Common myeloid progenitor, CD34-positive (primary cell): ENCODE data around the gene VSTM5.

ENCODE experiments used
- CTCF ChIA-PET: fragments of 350-600 bp; sonication (Branson Sonifier 250); formaldehyde crosslinking; loops from one replicate; lab custom pipeline; 2021; ENCODE audit warnings: antibody characterized with exemption; lab: Charles Lee
- POLR2A ChIA-PET: fragments of 350-600 bp; sonication (Branson Sonifier 250); formaldehyde crosslinking; loops from one replicate; lab custom pipeline; 2021; ENCODE audit warnings: antibody characterized with exemption; lab: Charles Lee
- DNase-seq, 3 donors: peaks; one replicate each; pipeline versions ENCODE4 v3.0.0 to v3.0.0-alpha.2; 2013
- H3K27ac ChIP-seq, 2 experiments: 1 replicate in 1 of 2; 2 replicates in 1 of 2; pipeline ENCODE4 v1.7.0; 2013; ENCODE audit warnings: inconsistent platforms in 2 of 2, low read length in 2 of 2, mild to moderate bottlenecking in 2 of 2, low read depth in 1 of 2, moderate library complexity in 1 of 2; ENCODE audit not compliant: severe bottlenecking in 2 of 2, insufficient read depth in 1 of 2, poor library complexity in 1 of 2
- H3K27me3 ChIP-seq, 5 experiments: replicated peaks in 2 of 5; 1 replicate in 3 of 5; 2 replicates in 2 of 5; pipeline versions ENCODE4 v1.6.1 to v1.7.0; 2013; ENCODE audit warnings: low read length in 4 of 5, mild to moderate bottlenecking in 2 of 5, moderate library complexity in 2 of 5, inconsistent platforms in 1 of 5; ENCODE audit not compliant: insufficient read depth in 5 of 5, control insufficient read depth in 4 of 5
- H3K36me3 ChIP-seq, 4 experiments: 1 replicate in 2 of 4; 2 replicates in 2 of 4; pipeline versions ENCODE4 v1.6.1 to v1.7.0; 2013; ENCODE audit warnings: low read length in 3 of 4, control low read depth in 1 of 4, mild to moderate bottlenecking in 1 of 4; ENCODE audit not compliant: control insufficient read depth in 4 of 4, insufficient read depth in 4 of 4
- H3K4me1 ChIP-seq, 4 experiments: 1 replicate in 3 of 4; 2 replicates in 1 of 4; pipeline versions ENCODE4 v1.6.1 to v1.7.1; 2013; ENCODE audit warnings: low read length in 3 of 4, mild to moderate bottlenecking in 3 of 4, control low read depth in 1 of 4, inconsistent platforms in 1 of 4, moderate library complexity in 1 of 4; ENCODE audit not compliant: control insufficient read depth in 4 of 4, insufficient read depth in 4 of 4; ENCODE audit errors: control extremely low read depth in 1 of 4
- H3K4me3 ChIP-seq, 7 experiments: 1 replicate in 4 of 7; 2 replicates in 3 of 7; pipeline versions ENCODE4 v1.5.1 to v1.7.0; 2013; ENCODE audit warnings: mild to moderate bottlenecking in 7 of 7, low read length in 6 of 7, moderate library complexity in 6 of 7, inconsistent platforms in 2 of 7, low read depth in 2 of 7, control low read depth in 1 of 7; ENCODE audit not compliant: insufficient read depth in 4 of 7, control insufficient read depth in 1 of 7; ENCODE audit errors: extremely low read depth in 1 of 7
- H3K9me3 ChIP-seq, 5 experiments: 1 replicate in 4 of 5; 2 replicates in 1 of 5; pipeline versions ENCODE4 v1.6.1 to v1.7.1; 2013; ENCODE audit warnings: low read length in 4 of 5, mild to moderate bottlenecking in 2 of 5, inconsistent platforms in 1 of 5, low read depth in 1 of 5, moderate library complexity in 1 of 5; ENCODE audit not compliant: control insufficient read depth in 4 of 5, insufficient read depth in 2 of 5; ENCODE audit errors: control extremely low read depth in 1 of 5
- WGBS: methylation state at CpG from one replicate; pipeline ENCODE4 v1.1.5; 2013; ENCODE audit not compliant: insufficient coverage; 5-methylcytosine and 5-hydroxymethylcytosine counted together

VSTM5 gene

DNA sequence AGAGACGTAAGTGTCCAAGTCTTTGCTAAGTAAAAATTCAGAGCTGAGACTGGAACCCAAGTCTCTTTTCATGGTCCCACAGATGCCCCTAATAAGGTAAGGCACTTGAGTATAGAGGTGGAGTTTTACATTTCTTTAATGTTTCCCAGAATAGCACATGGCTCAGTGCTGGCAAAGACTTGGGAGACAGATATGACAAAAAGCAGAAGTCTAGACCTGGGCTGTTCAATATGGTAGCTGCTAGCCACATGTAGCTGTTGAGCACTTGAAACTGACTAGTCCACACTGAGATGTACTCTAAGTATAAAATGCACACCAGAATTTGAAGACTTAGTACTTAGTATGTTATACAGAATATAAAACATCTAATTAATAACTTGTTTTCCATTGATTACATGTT is 17.6 kb downstream of the VSTM5 start:
- Histone ChIP-seq H3K27me3 (no peaks in the 10 kb centered on the region), H3K36me3 (no peaks in the 10 kb centered on the region), H3K27ac (no peak overlapping the region), H3K4me3 (no peak overlapping the region), H3K4me1 (no peaks in the 10 kb centered on the region), H3K9me3 (no peaks in the 10 kb centered on the region)
- ChIA-PET CTCF (no interaction called here), POLR2A (no interaction called here)
- no peak for DNase-seq
- WGBS, result 100% methylated on average over 1 of the region's 1 CpG

DNA sequence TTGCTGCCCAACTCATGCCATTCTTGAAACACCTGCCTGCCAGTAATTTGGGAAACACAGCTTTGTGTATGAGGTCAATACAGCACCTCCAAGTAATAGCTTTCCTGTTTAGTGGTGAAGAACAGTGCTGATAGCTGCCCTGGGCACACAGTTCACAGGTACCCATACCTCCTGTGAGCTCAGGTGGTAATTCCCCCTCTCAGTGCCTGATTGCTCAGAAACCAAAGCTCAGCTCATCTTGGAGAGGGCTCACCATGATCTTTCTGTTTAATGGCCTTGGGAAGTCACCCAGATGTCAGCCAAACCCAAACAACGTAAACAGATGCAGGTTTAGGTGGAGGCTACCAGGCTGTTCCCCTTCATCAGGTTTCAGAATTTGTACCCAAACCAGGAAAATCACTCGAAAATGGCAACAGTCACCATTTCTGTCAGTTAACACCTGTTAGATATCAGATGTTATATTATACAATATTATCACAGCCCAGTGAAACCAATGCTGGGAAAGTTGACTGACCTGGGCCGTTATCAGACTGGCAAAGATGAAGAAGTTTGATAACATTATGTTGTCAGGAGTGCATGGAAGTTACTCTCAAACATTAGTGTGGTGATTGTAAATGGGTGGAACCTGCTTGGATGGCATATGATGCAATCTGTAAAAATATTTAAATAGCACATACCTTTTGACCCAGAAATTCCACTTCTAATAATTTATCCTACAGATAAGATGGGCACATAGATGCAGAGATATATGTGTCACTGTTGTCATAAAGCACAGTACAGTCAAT is 18.9 kb downstream of the VSTM5 start:
- Histone ChIP-seq H3K27ac (no peak overlapping the region), H3K36me3 (no peaks in the 10 kb centered on the region), H3K4me1 (no peaks in the 10 kb centered on the region), H3K27me3 (no peaks in the 10 kb centered on the region), H3K4me3 (no peak overlapping the region), H3K9me3 (no peaks in the 10 kb centered on the region)
- 100% methylated on average over 1 of the region's 3 CpGs for WGBS
- CTCF ChIA-PET, result interaction anchor here (1.5 kb wide), 1 partner anchor 9 kb away, joined by 4 read pairs; no protein-coding TSS in a partner anchor
- POLR2A ChIA-PET, result no interaction called here
- DNase-seq, result no peak

DNA sequence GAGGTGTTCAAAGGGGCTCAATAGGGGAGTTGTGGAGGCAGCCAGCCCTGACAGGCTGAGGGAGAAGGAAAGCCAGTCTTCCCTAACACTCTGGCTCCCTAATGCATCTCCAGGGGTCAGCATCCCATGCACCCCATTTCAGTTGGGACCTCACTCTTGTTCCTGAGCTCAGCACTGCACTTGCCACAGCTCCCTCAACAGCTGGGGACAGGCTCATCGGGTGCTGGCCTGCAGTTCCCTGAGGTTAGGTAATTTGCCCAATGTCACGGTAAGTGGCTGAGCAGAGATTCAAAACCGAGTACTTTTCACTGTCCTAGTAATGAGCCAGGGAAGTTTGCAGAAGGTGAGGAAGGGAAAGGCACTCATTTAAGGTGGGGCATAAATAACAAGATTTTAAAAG is 20.8 kb downstream of the VSTM5 start:
- POLR2A ChIA-PET, result no interaction called here
- no peak for DNase-seq
- no peaks in the 10 kb centered on the region for H3K4me1 ChIP-seq
- CTCF ChIA-PET, result no interaction called here
- no peak overlapping the region for H3K4me3 ChIP-seq
- H3K27me3 ChIP-seq, result no peaks in the 10 kb centered on the region
- no peaks in the 10 kb centered on the region for H3K9me3 ChIP-seq
- no peak overlapping the region for H3K27ac ChIP-seq
- 92% methylated on average over 2 of the region's 3 CpGs for WGBS
- H3K36me3 ChIP-seq, result no peaks in the 10 kb centered on the region

DNA sequence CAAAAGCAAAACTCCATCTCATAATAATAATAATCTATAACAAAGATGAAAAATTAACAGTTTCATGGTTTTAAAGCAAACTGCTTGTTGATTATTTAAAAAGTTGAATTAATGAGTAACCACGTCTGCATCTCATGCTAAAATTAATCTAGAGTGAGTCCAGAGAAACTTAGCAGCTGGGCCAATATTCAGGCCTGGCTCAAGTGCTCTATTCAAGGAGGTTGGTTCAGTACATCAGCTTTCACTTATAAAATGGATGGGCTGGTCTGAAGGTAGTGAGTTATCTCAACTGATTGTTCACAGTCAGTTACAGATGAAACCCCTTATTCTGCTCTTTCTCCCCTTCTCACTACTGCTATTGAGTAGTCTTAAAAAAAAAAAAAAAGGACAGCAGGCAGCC is 23.1 kb downstream of the VSTM5 start:
- ChIA-PET CTCF (no interaction called here), POLR2A (no interaction called here)
- H3K27me3 ChIP-seq, result no peaks in the 10 kb centered on the region
- H3K27ac ChIP-seq, result no peak overlapping the region
- no peaks in the 10 kb centered on the region for H3K36me3 ChIP-seq
- WGBS, result 100% methylated on average over 1 of the region's 1 CpG
- DNase-seq, result no peak
- no peaks in the 10 kb centered on the region for H3K9me3 ChIP-seq
- no peak overlapping the region for H3K4me3 ChIP-seq
- no peaks in the 10 kb centered on the region for H3K4me1 ChIP-seq

DNA sequence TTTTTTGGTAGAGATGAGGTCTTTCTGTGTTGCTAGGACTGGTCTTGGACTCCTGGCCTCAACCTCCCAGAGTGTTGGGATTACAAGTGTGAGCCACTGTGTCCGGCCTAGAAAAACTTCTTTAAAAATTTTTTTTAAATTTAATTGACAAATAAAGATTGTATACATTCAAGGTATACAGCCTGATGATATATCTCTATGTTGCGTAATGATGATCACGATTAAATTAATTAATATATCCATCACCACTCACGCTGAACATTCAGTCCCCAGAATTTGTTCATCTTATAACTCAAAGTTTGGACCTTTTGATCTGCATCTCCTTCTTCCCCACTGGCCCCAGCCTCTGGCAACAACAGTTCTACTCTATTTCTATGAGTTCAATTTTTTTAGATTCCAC is 27.2 kb downstream of the VSTM5 start:
- 94% methylated on average over 2 of the region's 4 CpGs for WGBS
- POLR2A ChIA-PET, result no interaction called here
- CTCF ChIA-PET, result no interaction called here

DNA sequence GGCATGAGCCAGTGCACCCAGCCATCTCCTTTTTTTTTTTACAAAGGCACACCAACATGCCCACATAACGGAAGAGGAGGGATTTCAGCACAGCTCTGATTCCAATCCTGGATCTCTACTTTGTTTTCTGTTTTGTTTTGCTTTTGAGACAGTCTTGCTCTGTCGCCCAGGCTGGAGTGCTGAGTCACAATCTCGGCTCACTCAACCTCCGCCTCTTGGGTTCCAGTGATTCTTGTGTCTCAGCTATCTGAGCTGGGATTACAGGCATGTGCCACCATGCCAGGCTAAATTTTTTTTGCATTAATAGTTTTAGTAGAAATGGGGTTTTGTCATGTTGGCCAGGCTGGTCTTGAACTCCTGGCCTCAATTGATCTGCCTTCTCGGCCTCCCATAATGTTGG is 28.1 kb downstream of the VSTM5 start:
- ChIA-PET CTCF (interaction anchor here (1.3 kb wide), 1 partner anchor 8 kb away, joined by 4 read pairs; no protein-coding TSS in a partner anchor), POLR2A (no interaction called here)
- Histone ChIP-seq H3K27ac (no peak overlapping the region), H3K4me3 (no peak overlapping the region), H3K9me3 (no peaks in the 10 kb centered on the region), H3K36me3 (peaks cover 0 to under 1% (median 0%) of the 10 kb centered on the region in 4 experiments), H3K4me1 (no peaks in the 10 kb centered on the region), H3K27me3 (no peaks in the 10 kb centered on the region)
- no peak for DNase-seq
- WGBS, result 94% methylated on average over 5 of the region's 5 CpGs

More for the DNA sequence above, 27.2 kb downstream of the VSTM5 start:
- DNase-seq, result no peak
- H3K27me3 ChIP-seq, result no peaks in the 10 kb centered on the region
- H3K4me3 ChIP-seq, result no peak overlapping the region
- no peaks in the 10 kb centered on the region for H3K9me3 ChIP-seq
- H3K27ac ChIP-seq, result no peak overlapping the region
- H3K36me3 ChIP-seq, result no peaks in the 10 kb centered on the region
- H3K4me1 ChIP-seq, result no peaks in the 10 kb centered on the region

DNA sequence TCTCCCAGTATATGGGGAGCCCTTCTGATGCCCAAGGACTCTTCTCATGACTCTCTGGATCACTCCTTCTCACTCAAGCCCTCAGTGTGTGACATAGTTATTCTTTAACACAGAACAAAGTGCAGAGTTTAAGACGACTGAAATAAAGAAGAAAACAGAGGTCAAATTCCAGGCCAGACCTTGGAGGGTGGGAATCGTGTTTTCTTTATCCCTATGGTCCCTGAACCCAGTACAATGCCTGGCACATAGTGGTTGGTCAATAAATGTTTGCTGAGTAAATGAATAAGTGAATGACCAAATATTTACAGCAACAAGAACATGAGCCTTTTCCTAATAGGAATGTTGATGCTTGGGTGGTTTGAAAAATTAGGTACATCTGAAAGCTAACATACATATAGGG is 28.8 kb downstream of the VSTM5 start:
- Histone ChIP-seq H3K27me3 (no peaks in the 10 kb centered on the region), H3K36me3 (peaks cover 0 to 2% (median 0%) of the 10 kb centered on the region in 4 experiments), H3K9me3 (no peaks in the 10 kb centered on the region), H3K4me1 (no peaks in the 10 kb centered on the region), H3K27ac (no peak overlapping the region), H3K4me3 (no peak overlapping the region)
- CTCF ChIA-PET, result interaction anchor here (1.3 kb wide), 1 partner anchor 9 kb away, joined by 4 read pairs; no protein-coding TSS in a partner anchor
- POLR2A ChIA-PET, result no interaction called here
- DNase-seq, result no peak
- WGBS, result 92% methylated on average over 2 of the region's 2 CpGs
